IPS-20b (cell line): ENCODE results near the gene KIF17.

Experiments
- H3K27ac ChIP-seq: one replicate; pipeline ENCODE4 v1.5.1; 2013; ENCODE audit warnings: low read length
- H3K27me3 ChIP-seq: 2 replicates; pipeline ENCODE4 v1.6.1; 2013; ENCODE audit warnings: mild to moderate bottlenecking, low read length, inconsistent platforms; ENCODE audit not compliant: insufficient read depth
- H3K36me3 ChIP-seq: 2 replicates; pipeline ENCODE4 v1.6.1; 2013; ENCODE audit warnings: low read depth, mild to moderate bottlenecking, inconsistent platforms, low read length, moderate library complexity; ENCODE audit not compliant: insufficient read depth
- H3K4me1 ChIP-seq: 2 replicates; pipeline ENCODE4 v1.6.1; 2013; ENCODE audit warnings: mild to moderate bottlenecking, control low read depth, inconsistent platforms, low read length, moderate library complexity; ENCODE audit not compliant: insufficient read depth
- H3K4me3 ChIP-seq: 2 replicates; pipeline ENCODE4 v1.5.1; 2013; ENCODE audit warnings: mild to moderate bottlenecking, low read length, inconsistent platforms
- H3K9ac ChIP-seq: 2 replicates; pipeline ENCODE4 v1.6.1; 2013; ENCODE audit warnings: low read depth, mild to moderate bottlenecking, inconsistent platforms, low read length, moderate library complexity
- H3K9me3 ChIP-seq: 2 replicates; pipeline ENCODE4 v1.6.1; 2013; ENCODE audit warnings: mild to moderate bottlenecking, low read depth, low read length, inconsistent platforms; ENCODE audit not compliant: insufficient read depth

The KIF17 gene

DNA sequence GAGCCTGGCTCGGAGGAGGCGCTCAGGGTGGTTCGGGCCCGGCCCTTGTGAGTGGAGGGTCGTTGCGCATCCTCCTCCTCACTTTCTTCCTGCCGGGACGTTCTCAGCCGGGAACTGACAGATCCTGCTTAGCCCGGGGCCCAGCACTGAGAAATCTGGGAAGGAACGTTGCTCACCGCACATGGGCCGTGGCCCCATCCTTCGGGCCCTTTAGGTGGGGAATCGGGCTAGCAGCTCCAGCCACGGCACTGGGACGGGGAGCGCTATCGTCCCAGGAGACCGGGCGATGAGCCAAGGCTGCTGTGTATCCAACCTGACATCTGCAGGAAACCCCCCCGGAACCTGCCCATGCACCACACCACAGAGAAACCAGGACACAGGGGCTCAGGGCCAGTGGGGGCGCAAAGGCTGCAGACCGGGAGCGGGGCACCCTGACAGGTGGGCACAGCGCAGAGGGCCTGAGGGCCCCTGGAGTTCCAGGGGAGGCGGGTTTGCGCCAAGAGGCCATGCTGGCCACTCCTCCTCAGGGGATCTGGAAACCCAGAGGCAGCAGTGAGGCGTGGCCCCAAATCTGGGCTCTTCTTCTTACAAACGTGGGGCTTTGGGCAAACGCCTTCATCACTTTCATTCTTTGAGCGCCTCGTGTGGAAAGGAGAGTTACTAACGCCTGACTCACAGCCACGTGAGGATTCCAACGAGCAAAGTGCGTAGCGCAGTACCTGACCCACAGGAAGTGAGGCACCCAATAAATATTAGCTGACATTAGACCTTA, 15.0 kb upstream of the KIF17 start, which contains the start of gene SH2D5:
SH2D5 (minus strand) TSS at position 116 of the 772 bp plus-strand sequence. CDS start 4,659 bp downstream, outside the sequence.
- H3K27me3 ChIP-seq, result peaks cover 55% of the 10 kb centered on the region
- peak within 1 kb of the TSS; percentile 78 for H3K4me3 ChIP-seq
- peaks cover 13% of the 10 kb centered on the region for H3K4me1 ChIP-seq
- no peak within 1 kb of the TSS for H3K27ac ChIP-seq
- peak within 1 kb of the TSS; percentile 34; the same call in 1 of the 2 replicates for H3K9ac ChIP-seq
- peaks cover 1% of the 10 kb centered on the region; the same call in 1 of the 2 replicates for H3K36me3 ChIP-seq
- no peaks in the 10 kb centered on the region for H3K9me3 ChIP-seq

GRCh38 chr1:20732071-20732587, 14.3 kb upstream of the KIF17 start:
- H3K9ac ChIP-seq, result peak overlapping the region; percentile 34; the same call in 1 of the 2 replicates
- peaks cover 19% of the 10 kb centered on the region for H3K4me1 ChIP-seq
- peaks cover 55% of the 10 kb centered on the region for H3K27me3 ChIP-seq
- H3K9me3 ChIP-seq, result no peaks in the 10 kb centered on the region
- no peak overlapping the region for H3K27ac ChIP-seq
- H3K4me3 ChIP-seq, result peak overlapping the region; percentile 78
- no peaks in the 10 kb centered on the region for H3K36me3 ChIP-seq

DNA sequence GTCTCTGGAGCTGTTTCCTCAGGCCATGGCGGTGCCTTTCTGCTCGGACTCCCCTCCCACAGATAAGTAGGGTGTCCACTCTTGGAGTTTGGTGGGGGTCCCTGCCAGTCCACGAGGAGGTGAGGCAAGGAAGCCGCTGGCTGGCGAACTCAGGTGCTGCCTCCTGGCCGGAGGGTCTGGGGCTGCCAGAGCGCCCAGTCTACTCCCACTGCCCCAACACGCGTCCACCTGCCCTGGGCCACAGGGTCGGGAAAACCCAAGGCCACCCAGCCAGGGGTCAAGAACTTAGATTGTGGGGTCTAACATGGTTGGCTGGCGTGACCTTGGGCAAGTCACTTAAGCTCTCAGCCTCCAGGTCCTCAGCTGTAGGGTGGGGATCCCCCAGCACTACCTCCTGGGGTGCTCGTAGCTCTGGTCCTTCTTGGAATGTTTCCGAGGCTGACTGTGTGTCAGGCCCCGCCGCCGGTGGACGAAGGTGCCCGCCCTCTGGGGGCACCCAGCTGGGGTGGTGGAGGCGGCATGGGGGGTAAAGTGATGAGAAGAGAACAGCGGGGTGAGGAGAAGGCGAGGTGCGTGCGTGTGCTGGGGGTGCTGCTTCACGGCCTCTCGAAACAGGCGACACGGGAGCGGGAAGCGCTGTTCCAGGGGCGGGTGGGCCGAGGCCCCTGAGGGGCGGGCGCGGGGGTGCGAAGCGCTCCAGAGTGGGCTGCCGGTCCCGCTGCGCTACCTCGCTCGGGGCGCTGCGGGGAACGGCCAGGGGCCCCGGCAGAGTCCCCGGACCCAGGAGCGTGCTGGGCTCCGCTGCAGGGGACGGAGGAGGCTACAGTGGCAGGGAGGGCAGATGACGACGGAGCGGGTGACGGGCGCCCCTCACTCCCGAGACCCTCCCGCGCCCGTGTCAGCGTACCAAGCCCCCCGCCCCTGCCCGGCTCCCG, 13.5 kb upstream of the KIF17 start:
- H3K9me3 ChIP-seq, result no peaks in the 10 kb centered on the region
- no peaks in the 10 kb centered on the region for H3K36me3 ChIP-seq
- H3K9ac ChIP-seq, result no peak overlapping the region
- peak overlapping the region; percentile 78 for H3K4me3 ChIP-seq
- no peak overlapping the region for H3K27ac ChIP-seq
- peaks cover 19% of the 10 kb centered on the region for H3K4me1 ChIP-seq
- peaks cover 55% of the 10 kb centered on the region for H3K27me3 ChIP-seq

- H3K4me3 ChIP-seq, result peak overlapping the region; percentile 78; the same call in 1 of the 2 replicates
- peaks cover 55% of the 10 kb centered on the region for H3K27me3 ChIP-seq
- no peaks in the 10 kb centered on the region for H3K9me3 ChIP-seq
These were observed 12.9 kb upstream of the KIF17 start for GRCh38 chr1:20730690-20731056.

GRCh38 chr1:20729990-20730689, 12.3 kb upstream of the KIF17 start:
- Histone ChIP-seq H3K27me3 (peaks cover 55% of the 10 kb centered on the region), H3K9ac (no peak overlapping the region), H3K4me3 (peak overlapping the region; percentile 45; the same call in 1 of the 2 replicates), H3K9me3 (no peaks in the 10 kb centered on the region), H3K4me1 (peaks cover 19% of the 10 kb centered on the region), H3K36me3 (no peaks in the 10 kb centered on the region), H3K27ac (no peak overlapping the region)

More at GRCh38 chr1:20730690-20731056, 12.9 kb upstream of the KIF17 start:
- Histone ChIP-seq H3K4me1 (peaks cover 19% of the 10 kb centered on the region), H3K9ac (no peak overlapping the region), H3K27ac (no peak overlapping the region), H3K36me3 (no peaks in the 10 kb centered on the region)

- Histone ChIP-seq H3K27me3 (peaks cover 54% of the 10 kb centered on the region), H3K4me3 (peak overlapping the region; percentile 45; the same call in 1 of the 2 replicates), H3K36me3 (no peaks in the 10 kb centered on the region), H3K27ac (no peak overlapping the region), H3K9me3 (no peaks in the 10 kb centered on the region), H3K4me1 (peaks cover 19% of the 10 kb centered on the region), H3K9ac (no peak overlapping the region)
These were observed 11.5 kb upstream of the KIF17 start for GRCh38 chr1:20729155-20729931.

GRCh38 chr1:20728371-20729154, 10.8 kb upstream of the KIF17 start:
- Histone ChIP-seq H3K36me3 (no peaks in the 10 kb centered on the region), H3K4me1 (peaks cover 19% of the 10 kb centered on the region), H3K4me3 (peak overlapping the region; percentile 43; the same call in 1 of the 2 replicates), H3K9ac (peak overlapping the region; percentile 51; the same call in 1 of the 2 replicates), H3K27me3 (peaks cover 46% of the 10 kb centered on the region), H3K9me3 (no peaks in the 10 kb centered on the region), H3K27ac (no peak overlapping the region)

- Histone ChIP-seq H3K9me3 (no peaks in the 10 kb centered on the region), H3K27ac (no peak overlapping the region), H3K9ac (peak overlapping the region; percentile 51; the same call in 1 of the 2 replicates), H3K27me3 (peaks cover 39% of the 10 kb centered on the region), H3K4me1 (peaks cover 14% of the 10 kb centered on the region), H3K36me3 (no peaks in the 10 kb centered on the region), H3K4me3 (peak overlapping the region; percentile 43; the same call in 1 of the 2 replicates)
These were observed 10.0 kb upstream of the KIF17 start for GRCh38 chr1:20727746-20728316.

DNA sequence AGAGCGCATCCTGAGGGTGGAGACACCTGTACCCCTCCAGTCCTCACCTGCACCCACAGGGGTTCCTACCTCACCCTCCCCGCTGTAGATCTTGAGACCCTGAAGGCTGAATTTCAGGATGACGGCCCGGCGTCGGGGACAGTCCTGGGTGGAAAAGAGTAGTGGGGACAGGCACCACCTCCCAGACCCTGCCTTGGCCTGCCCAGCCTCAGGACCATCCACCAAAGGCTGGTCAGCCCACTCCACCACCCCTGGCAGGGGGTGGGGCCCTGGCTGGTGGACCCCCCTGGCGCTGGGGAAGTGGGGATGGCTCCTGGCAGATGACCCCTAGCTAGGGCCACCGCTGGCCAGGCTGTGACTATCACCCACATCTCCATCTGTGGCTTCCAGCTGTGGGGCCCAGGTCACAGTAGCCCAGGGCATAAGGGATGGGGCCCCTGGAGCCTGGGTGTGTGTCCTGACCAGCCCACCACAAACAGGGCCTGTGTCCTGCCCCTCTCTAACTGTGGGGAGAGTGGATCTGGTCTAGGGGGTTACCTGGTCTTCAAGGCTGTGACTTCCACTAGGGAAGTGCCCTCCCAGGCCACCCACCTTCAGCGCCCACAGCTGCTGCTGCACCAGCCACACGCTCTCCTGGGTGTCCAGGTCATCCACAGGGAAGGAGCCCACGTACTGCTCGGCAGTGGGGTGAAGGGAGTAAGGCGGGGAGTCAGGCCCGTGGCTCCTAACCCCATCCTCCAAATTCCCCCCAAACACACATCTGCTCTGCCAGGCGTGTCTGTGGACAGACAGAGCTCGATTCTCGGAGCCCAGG, 9.3 kb upstream of the KIF17 start:
- Histone ChIP-seq H3K27me3 (peaks cover 32% of the 10 kb centered on the region), H3K9ac (peak overlapping the region; percentile 37; the same call in 1 of the 2 replicates), H3K36me3 (no peaks in the 10 kb centered on the region), H3K9me3 (no peaks in the 10 kb centered on the region), H3K4me1 (peaks cover 14% of the 10 kb centered on the region), H3K4me3 (no peak overlapping the region), H3K27ac (no peak overlapping the region)
